ENCODE results near the gene SLC6A7.

DNA sequence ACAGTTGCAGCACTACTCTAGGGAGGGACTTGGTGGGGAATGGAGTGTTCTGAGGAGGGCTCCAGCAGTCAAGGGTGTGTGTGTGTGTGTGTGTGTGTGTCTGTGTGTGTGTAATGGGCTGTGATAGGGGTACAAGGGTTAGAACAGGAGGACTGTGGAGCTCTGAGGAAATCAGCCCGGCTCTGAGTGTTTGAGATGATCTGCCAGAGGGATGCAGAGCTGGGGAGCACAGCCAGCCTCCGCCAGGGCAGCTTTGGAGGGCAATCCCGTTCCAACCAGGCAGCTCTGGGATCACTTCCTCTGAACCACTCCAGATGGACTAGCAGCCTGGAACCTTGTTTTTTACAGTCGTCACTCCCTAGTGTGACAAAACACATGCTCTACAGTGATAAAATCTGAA, 3.0 kb upstream of the SLC6A7 start:
- TF ChIP-seq, protein P1, sequence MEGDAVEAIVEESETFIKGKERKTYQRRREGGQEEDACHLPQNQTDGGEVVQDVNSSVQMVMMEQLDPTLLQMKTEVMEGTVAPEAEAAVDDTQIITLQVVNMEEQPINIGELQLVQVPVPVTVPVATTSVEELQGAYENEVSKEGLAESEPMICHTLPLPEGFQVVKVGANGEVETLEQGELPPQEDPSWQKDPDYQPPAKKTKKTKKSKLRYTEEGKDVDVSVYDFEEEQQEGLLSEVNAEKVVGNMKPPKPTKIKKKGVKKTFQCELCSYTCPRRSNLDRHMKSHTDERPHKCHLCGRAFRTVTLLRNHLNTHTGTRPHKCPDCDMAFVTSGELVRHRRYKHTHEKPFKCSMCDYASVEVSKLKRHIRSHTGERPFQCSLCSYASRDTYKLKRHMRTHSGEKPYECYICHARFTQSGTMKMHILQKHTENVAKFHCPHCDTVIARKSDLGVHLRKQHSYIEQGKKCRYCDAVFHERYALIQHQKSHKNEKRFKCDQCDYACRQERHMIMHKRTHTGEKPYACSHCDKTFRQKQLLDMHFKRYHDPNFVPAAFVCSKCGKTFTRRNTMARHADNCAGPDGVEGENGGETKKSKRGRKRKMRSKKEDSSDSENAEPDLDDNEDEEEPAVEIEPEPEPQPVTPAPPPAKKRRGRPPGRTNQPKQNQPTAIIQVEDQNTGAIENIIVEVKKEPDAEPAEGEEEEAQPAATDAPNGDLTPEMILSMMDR (IDR thresholded peaks at IDR 0.05; ENCODE audit: low read depth, low read length), result no peak
- no peak for TF ChIP-seq POLR2A (IDR thresholded peaks at IDR 0.05; ENCODE audit: extremely low read depth, insufficient read length)
